Heart right ventricle (tissue), 16 donors: ENCODE results near the gene MYOM3. TPM values are rescaled to one million over a fixed set of nuclear protein-coding genes. Genes with fewer than 3 reads are reported as not detected.

Experiments
- ATAC-seq, 8 donors: fragments of 200-7000 bp; cut with Tn5 transposase; one replicate each; pipeline ENCODE4 v1.9.1; 2020; ENCODE audit warnings: mild to moderate bottlenecking in 8 of 8, moderate library complexity in 8 of 8, moderate number of reproducible peaks in 1 of 8
- DNase-seq, 2 donors: peaks; one replicate each; pipeline ENCODE4 v3.0.0-alpha.2; 2020
- H3K27ac ChIP-seq, 10 donors: fragments of 200-600 bp; sonication (generic) in 2 of 10; one replicate each; pipeline versions ENCODE4 v1.5.0 to v1.8.0; 2020 to 2022; ENCODE audit warnings: mild to moderate bottlenecking in 3 of 10
- H3K27me3 ChIP-seq, 7 donors: fragments of 200-600 bp; one replicate each; pipeline ENCODE4 v1.8.0; 2021 to 2022; ENCODE audit warnings: mild to moderate bottlenecking in 2 of 7
- H3K36me3 ChIP-seq, 9 donors: fragments of 200-600 bp; sonication (generic) in 1 of 9; one replicate each; pipeline versions ENCODE4 v1.5.0 to v1.8.0; 2020 to 2022; ENCODE audit warnings: mild to moderate bottlenecking in 2 of 9
- H3K4me1 ChIP-seq, 9 donors: fragments of 200-600 bp; sonication (generic) in 1 of 9; one replicate each; pipeline versions ENCODE4 v1.5.0 to v1.8.0; 2020 to 2022; ENCODE audit warnings: mild to moderate bottlenecking in 4 of 9
- H3K4me3 ChIP-seq, 10 donors: fragments of 200-600 bp; sonication (generic) in 2 of 10; one replicate each; pipeline versions ENCODE4 v1.5.0 to v1.8.0; 2020 to 2022; ENCODE audit warnings: mild to moderate bottlenecking in 7 of 10, moderate library complexity in 2 of 10
- H3K9me3 ChIP-seq, 11 donors: fragments of 200-600 bp in 10 of 11; sonication (generic) in 2 of 11; one replicate each; pipeline versions ENCODE4 v1.5.0 to v1.8.0; 2013 to 2022; ENCODE audit warnings: mild to moderate bottlenecking in 2 of 11, control low read depth in 1 of 11, moderate library complexity in 1 of 11
- CTCF ChIP-seq, 9 donors: fragments of 200-600 bp; sonication (generic) in 2 of 9; IDR thresholded peaks; one replicate each; pipeline versions ENCODE4 v1.5.0 to v1.8.0; 2021 to 2022; ENCODE audit warnings: antibody characterized with exemption in 9 of 9, mild to moderate bottlenecking in 5 of 9, moderate library complexity in 1 of 9
- WGBS, 2 donors: extraction: QIAGEN DNeasy Blood & Tissue Kit; methylation state at CpG; one replicate each; pipeline ENCODE4 v1.1.7; 2013; ENCODE audit warnings: inconsistent platforms in 1 of 2; 5-methylcytosine and 5-hydroxymethylcytosine counted together
- intact Hi-C, 10 donors: fragments of 100-400 bp; cut with DNase I; formaldehyde crosslinking; loops; one replicate each; pipeline versions ENCODE4 v1.11.1 to v1.14.2; 2022
- polyA plus RNA-seq, 2 donors: library from polyadenylated mRNA; stranded (reverse); fragments of 200-250 nt; gene quantifications; one replicate each; pipeline ENCODE4 v1.2.3, GENCODE V29; 2013
- total RNA-seq, 10 donors: library from RNA; stranded (reverse); fragmentation: NEBNext Ultra II Directional in 3 of 10; extraction: Animal tissue kit (Norgen Biotek cat#: 25700) in 3 of 10; gene quantifications; one replicate each; pipeline versions ENCODE4 v1.2.1 to v1.2.4, GENCODE V29; 2021 to 2023
- donor health status: Arrhythmogenic right ventricular cardiomyopathy.
- donor health status: ischemic (EF 13 %, LVEDD 7.1; RV severe dilation, severe dysfunction).
- donor health status: healthy with polysubstance abuse.
- donor health status: DM: no; HTN: yes; CAD: no.
- donor health status: DM: no; HTN: no; CAD: no.
- donor health status: ischemic (EF 25% LVEDD 6.9; RV normal size, moderate dysfunction).
- donor health status: ischemic (EF 25% LVEDD 5.7; RV mildly dilated, moderate dysfunction).
- donor health status: healthy.
- donor health status: DM: yes; HTN: yes; CAD: no.
- donor health status: Ischemic cardiomyopathy.
- donor health status: ischemic (EF 35%, LVEDD 5.7; RV mildly dilated, moderate dysfunction).
- donor health status: nonischemic (EF 11% LVEDD 7.7; RV severe dilation, severe dysfunction).
- donor health status: DM: yes; HTN: yes; CAD: no.
- donor health status: PGD.
- donor health status: ischemic (EF 29% LVEDD 5.4; RV normal size, mild dysfunction).
- donor health status: nonischemic (EF 23%, LVEDD 6.1; RV moderate dilation, normal function).

MYOM3 gene
- total and polyA plus RNA-seq, 12 donors, result 85.3 to 428 (median 318) TPM

- Histone ChIP-seq H3K4me3 (no peak overlapping the region), H3K4me1 (peaks cover 0 to 31% (median 11%) of the 10 kb centered on the region in 9 donors), H3K27me3 (no peaks in the 10 kb centered on the region), H3K27ac (peak overlapping the region in 7 of 10 donors; percentile 23 to 81 (median 64)), H3K9me3 (peaks cover 0 to 2% (median 0%) of the 10 kb centered on the region in 11 donors), H3K36me3 (peaks cover 0 to 65% (median 7%) of the 10 kb centered on the region in 9 donors)
- no peak for TF ChIP-seq CTCF (IDR thresholded peaks at IDR 0.05)
- 84 to 85% methylated on average over 12 of the region's 12 CpGs for WGBS, 2 donors
- DNase-seq, result no peak
- intact Hi-C loops, result no loop called here
- peak in 1 of 8 donors; percentile 16 for ATAC-seq
These were observed 44.0 kb downstream of the MYOM3 start for GRCh38 chr1:24067978-24068377.

- ATAC-seq, result no peak
- WGBS, 2 donors, result 55% methylated on average over 7 of the region's 7 CpGs
- peak overlapping the region in 3 of 10 donors; percentile 64 to 81 (median 70) for H3K27ac ChIP-seq
These were observed 46.6 kb downstream of the MYOM3 start for GRCh38 chr1:24065304-24065703.

GRCh38 chr1:24062221-24062620, 49.7 kb downstream of the MYOM3 start:
- ATAC-seq (peak in 1 of 8 donors; percentile 15), DNase-seq (no peak)
- H3K27ac ChIP-seq, result no peak overlapping the region
- H3K4me1 ChIP-seq, result peaks cover 0 to 5% (median 0%) of the 10 kb centered on the region in 9 donors
- WGBS, 2 donors, result 62 to 64% methylated on average over 2 of the region's 2 CpGs
- no peak overlapping the region for H3K4me3 ChIP-seq
- intact Hi-C loops, result no loop called here
- H3K36me3 ChIP-seq, result peaks cover 0 to 85% (median 16%) of the 10 kb centered on the region in 9 donors
- no peak for TF ChIP-seq CTCF (IDR thresholded peaks at IDR 0.05)
- H3K27me3 ChIP-seq, result no peaks in the 10 kb centered on the region
- peaks cover 0 to 10% (median 0%) of the 10 kb centered on the region in 11 donors for H3K9me3 ChIP-seq

More at GRCh38 chr1:24065304-24065703, 46.6 kb downstream of the MYOM3 start:
- H3K27me3 ChIP-seq, result no peaks in the 10 kb centered on the region
- H3K4me1 ChIP-seq, result peaks cover 0 to 14% (median 5%) of the 10 kb centered on the region in 9 donors
- H3K4me3 ChIP-seq, result no peak overlapping the region
- intact Hi-C loops, result no loop called here
- peaks cover 0 to 75% (median 13%) of the 10 kb centered on the region in 9 donors for H3K36me3 ChIP-seq
- TF ChIP-seq CTCF (IDR thresholded peaks at IDR 0.05), result no peak
- no peak for DNase-seq
- peaks cover 0 to 10% (median 0%) of the 10 kb centered on the region in 11 donors for H3K9me3 ChIP-seq

GRCh38 chr1:24060482-24060881, 51.5 kb downstream of the MYOM3 start:
- DNase-seq, result no peak
- Histone ChIP-seq H3K27me3 (no peaks in the 10 kb centered on the region), H3K4me3 (no peak overlapping the region), H3K27ac (no peak overlapping the region), H3K9me3 (peaks cover 0 to 10% (median 0%) of the 10 kb centered on the region in 11 donors), H3K36me3 (peaks cover 0 to 94% (median 15%) of the 10 kb centered on the region in 9 donors), H3K4me1 (no peaks in the 10 kb centered on the region)
- intact Hi-C loops, result no loop called here
- 91% methylated on average over 13 of the region's 13 CpGs for WGBS, 2 donors
- ATAC-seq, result no peak
- no peak for TF ChIP-seq CTCF (IDR thresholded peaks at IDR 0.05)
